Calu3 (cell line): ENCODE results near the gene FAM200C. TPM values are rescaled to one million over a fixed set of nuclear protein-coding genes. Genes with fewer than 3 reads are reported as not detected.

ENCODE experiments used
- BruUV-seq: library from RNA; stranded (reverse); fragments of 400-500 nt; replicated peaks from 2 replicates; lab custom pipeline; 2021; lab: Mats Ljungman, UMichigan
- CTCF ChIA-PET: fragments of 300-600 bp; sonication (Branson Sonifier 250); formaldehyde crosslinking; loops from one replicate; lab custom pipeline; 2022; ENCODE audit warnings: antibody characterized with exemption; lab: Charles Lee
- DNase-seq: peaks from one replicate; pipeline ENCODE4 v3.0.0; 2022
- H3K27ac Mint-ChIP-seq: one replicate; pipeline ENCODE4 v1.8.0; 2022; ENCODE audit warnings: mixed read lengths; ENCODE audit not compliant: unreplicated experiment
- H3K27me3 Mint-ChIP-seq: one replicate; pipeline ENCODE4 v1.8.0; 2022; ENCODE audit warnings: mixed read lengths; ENCODE audit not compliant: unreplicated experiment
- H3K36me3 Mint-ChIP-seq: one replicate; pipeline ENCODE4 v1.8.0; 2022; ENCODE audit warnings: mild to moderate bottlenecking, moderate library complexity, mixed read lengths; ENCODE audit not compliant: insufficient read depth, unreplicated experiment
- H3K4me1 Mint-ChIP-seq: one replicate; pipeline ENCODE4 v1.8.0; 2022; ENCODE audit warnings: mild to moderate bottlenecking, low read depth, mixed read lengths; ENCODE audit not compliant: unreplicated experiment
- H3K4me3 Mint-ChIP-seq: one replicate; pipeline ENCODE4 v1.8.0; 2022; ENCODE audit warnings: mild to moderate bottlenecking, low read depth, moderate library complexity, mixed read lengths; ENCODE audit not compliant: unreplicated experiment
- H3K9me3 Mint-ChIP-seq: one replicate; pipeline ENCODE4 v1.8.0; 2022; ENCODE audit warnings: low read depth, mixed read lengths; ENCODE audit not compliant: unreplicated experiment
- CTCF ChIP-seq: fragments of 200-600 bp; IDR thresholded peaks from one replicate; pipeline ENCODE4 v1.8.0; 2022; ENCODE audit warnings: antibody characterized with exemption; ENCODE audit not compliant: unreplicated experiment
- intact Hi-C: fragments of 100-400 bp; cut with micrococcal nuclease; formaldehyde crosslinking; loops from one replicate; pipeline ENCODE4 v1.10.0; 2022; ENCODE audit not compliant: unreplicated experiment
- total RNA-seq: library from RNA; stranded (reverse); gene quantifications from 2 replicates; pipeline ENCODE4 v1.2.3, GENCODE V29; 2022

FAM200C gene
- total RNA-seq, 1 experiment from 2014 or later: 7.5 TPM

GRCh38 chr5:160349935-160350303 lies 49.9 kb downstream of the FAM200C start:
- intact Hi-C loops: no loop called here
- H3K36me3 Mint-ChIP-seq: no peaks in the 10 kb centered on the region
- H3K27me3 Mint-ChIP-seq: no peaks in the 10 kb centered on the region
- no TSS peak for BruUV-seq
- H3K4me1 Mint-ChIP-seq: no peaks in the 10 kb centered on the region
- H3K27ac Mint-ChIP-seq: no peak overlapping the region
- no peak for TF ChIP-seq CTCF
- DNase-seq: no peak
- H3K9me3 Mint-ChIP-seq: no peaks in the 10 kb centered on the region
- H3K4me3 Mint-ChIP-seq: no peak overlapping the region
- CTCF ChIA-PET: no interaction called here

- no peaks in the 10 kb centered on the region for H3K9me3 Mint-ChIP-seq
- CTCF ChIA-PET: interaction anchor here (1.1 kb wide), 1 partner anchor 8 kb away, joined by 3 read pairs; no protein-coding TSS in a partner anchor
- H3K4me1 Mint-ChIP-seq: no peaks in the 10 kb centered on the region
- no peaks in the 10 kb centered on the region for H3K27me3 Mint-ChIP-seq
- TF ChIP-seq CTCF: no peak
- intact Hi-C loops: no loop called here
- H3K4me3 Mint-ChIP-seq: no peak overlapping the region
- no peak overlapping the region for H3K27ac Mint-ChIP-seq
- no TSS peak for BruUV-seq
- no peaks in the 10 kb centered on the region for H3K36me3 Mint-ChIP-seq
- no peak for DNase-seq
These were observed 50.5 kb downstream of the FAM200C start for GRCh38 chr5:160349249-160349934.

GRCh38 chr5:160348080-160348479 lies 51.8 kb downstream of the FAM200C start:
- no peak for DNase-seq
- TF ChIP-seq CTCF: no peak
- H3K4me3 Mint-ChIP-seq: no peak overlapping the region
- no peak overlapping the region for H3K27ac Mint-ChIP-seq
- CTCF ChIA-PET: interaction anchor here (1.1 kb wide), 1 partner anchor 10 kb away, joined by 3 read pairs; no protein-coding TSS in a partner anchor
- no peaks in the 10 kb centered on the region for H3K27me3 Mint-ChIP-seq
- no peaks in the 10 kb centered on the region for H3K36me3 Mint-ChIP-seq
- no peaks in the 10 kb centered on the region for H3K4me1 Mint-ChIP-seq
- no peaks in the 10 kb centered on the region for H3K9me3 Mint-ChIP-seq
- intact Hi-C loops: no loop called here
- no TSS peak for BruUV-seq

GRCh38 chr5:160347448-160347847 lies 52.4 kb downstream of the FAM200C start:
- no TSS peak for BruUV-seq
- H3K9me3 Mint-ChIP-seq: no peaks in the 10 kb centered on the region
- TF ChIP-seq CTCF: no peak
- no peaks in the 10 kb centered on the region for H3K4me1 Mint-ChIP-seq
- intact Hi-C loops: no loop called here
- no peaks in the 10 kb centered on the region for H3K27me3 Mint-ChIP-seq
- H3K36me3 Mint-ChIP-seq: no peaks in the 10 kb centered on the region
- no peak overlapping the region for H3K27ac Mint-ChIP-seq
- DNase-seq: no peak
- no peak overlapping the region for H3K4me3 Mint-ChIP-seq
- CTCF ChIA-PET: no interaction called here

Other genes with a start within 250 kb of the FAM200C start
- gene FABP6, start 170.5 kb downstream of the FAM200C start, total RNA-seq: 1.0 and 1.6 TPM in 2 replicates
- 13.2 and 17.4 TPM in 2 replicates for gene CCNJL, start 87.5 kb downstream of the FAM200C start, total RNA-seq
- not detected in 2 replicates for gene C1QTNF2, start 29.4 kb downstream of the FAM200C start, total RNA-seq
- gene SLU7, start 19.0 kb upstream of the FAM200C start, total RNA-seq: 62.8 and 71.2 TPM in 2 replicates
- gene PTTG1, start 21.8 kb upstream of the FAM200C start, total RNA-seq: 144 and 184 TPM in 2 replicates